Endothelial cell of umbilical vein (primary cell): ENCODE results near the gene ADGRG1.

ENCODE experiments used
- CTCF ChIP-seq, 2 donors: IDR thresholded peaks; 1 replicate in 1 of 2; 2 replicates in 1 of 2; pipeline ENCODE4 v1.5.1; 2011; ENCODE audit warnings: low read length in 2 of 2, mild to moderate bottlenecking in 2 of 2, moderate library complexity in 2 of 2, control low read depth in 1 of 2, inconsistent platforms in 1 of 2, low read depth in 1 of 2; ENCODE audit not compliant: insufficient read depth in 1 of 2; ENCODE audit errors: extremely low read depth in 1 of 2
- EZH2 ChIP-seq: IDR thresholded peaks from 2 replicates; pipeline ENCODE4 v1.6.1; 2012; ENCODE audit warnings: borderline replicate concordance, low read depth, mild to moderate bottlenecking, moderate library complexity, low read length, inconsistent platforms; ENCODE audit not compliant: severe bottlenecking
- MAX ChIP-seq: IDR thresholded peaks from 2 replicates; pipeline ENCODE4 v1.6.1; 2011; ENCODE audit not compliant: insufficient read depth, insufficient read length
- POLR2A ChIP-seq: IDR thresholded peaks from 2 replicates; pipeline ENCODE4 v1.6.1; 2012; ENCODE audit warnings: low read depth, mild to moderate bottlenecking, control low read depth, low read length

- TF ChIP-seq CTCF (IDR thresholded peaks at IDR 0.05; ENCODE audit: extremely low read depth in 1 of 2, insufficient read depth in 1 of 2, low read depth in 1 of 2, low read length in 2 of 2): no peak
- no peak for TF ChIP-seq EZH2
- no peak for TF ChIP-seq POLR2A
- no peak for TF ChIP-seq MAX
These were observed 25.5 kb downstream of the ADGRG1 start for GRCh38 chr16:57653936-57654335.
